ENCODE data around the gene DMAC2. TPM values are rescaled to one million over a fixed set of nuclear protein-coding genes. Genes with fewer than 3 reads are reported as not detected.
A peak's percentile ranks its signal among the peaks of the same experiment; 100 is the strongest.

DMAC2 gene
- total RNA-seq, 2 donors from 2014 or later = 24.1 to 27.9 TPM

DNA sequence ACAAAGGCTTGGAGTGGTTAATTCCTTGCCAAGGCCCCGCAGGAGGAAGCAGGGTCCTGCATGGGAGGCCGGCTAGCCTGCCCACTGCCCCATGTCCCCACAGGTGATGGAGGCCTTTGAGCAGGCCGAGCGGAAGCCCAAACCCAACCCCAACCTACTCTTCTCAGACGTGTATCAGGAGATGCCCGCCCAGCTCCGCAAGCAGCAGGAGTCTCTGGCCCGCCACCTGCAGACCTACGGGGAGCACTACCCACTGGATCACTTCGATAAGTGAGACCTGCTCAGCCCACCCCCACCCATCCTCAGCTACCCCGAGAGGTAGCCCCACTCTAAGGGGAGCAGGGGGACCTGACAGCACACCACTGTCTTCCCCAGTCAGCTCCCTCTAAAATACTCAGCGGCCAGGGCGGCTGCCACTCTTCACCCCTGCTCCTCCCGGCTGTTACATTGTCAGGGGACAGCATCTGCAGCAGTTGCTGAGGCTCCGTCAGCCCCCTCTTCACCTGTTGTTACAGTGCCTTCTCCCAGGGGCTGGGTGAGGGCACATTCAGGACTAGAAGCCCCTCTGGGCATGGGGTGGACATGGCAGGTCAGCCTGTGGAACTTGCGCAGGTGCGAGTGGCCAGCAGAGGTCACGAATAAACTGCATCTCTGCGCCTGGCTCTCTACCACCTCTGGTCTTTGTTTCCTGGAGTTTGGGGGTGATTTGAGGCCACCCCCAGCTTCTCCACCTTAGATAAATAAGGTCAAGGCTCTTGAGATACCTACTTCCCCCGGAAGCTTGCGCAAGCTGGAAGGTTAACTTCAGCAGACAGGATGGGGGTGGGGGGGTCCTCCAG is 15.2 kb downstream of the DMAC2 start:
- peak overlapping the region; percentile 41 for H3K4me3 Mint-ChIP-seq
- H3K36me3 Mint-ChIP-seq (ENCODE audit: low read depth) = peaks cover 5% of the 10 kb centered on the region
- ATAC-seq (no peak), DNase-seq (no peak)
- no peaks in the 10 kb centered on the region for H3K27me3 Mint-ChIP-seq
- H3K4me1 Mint-ChIP-seq = peaks cover 30% of the 10 kb centered on the region
- no peaks in the 10 kb centered on the region for H3K9me3 ChIP-seq (ENCODE audit: control insufficient read depth, low read length, poor library complexity, severe bottlenecking)
- H3K27ac Mint-ChIP-seq = peak overlapping the region; percentile 27

DNA sequence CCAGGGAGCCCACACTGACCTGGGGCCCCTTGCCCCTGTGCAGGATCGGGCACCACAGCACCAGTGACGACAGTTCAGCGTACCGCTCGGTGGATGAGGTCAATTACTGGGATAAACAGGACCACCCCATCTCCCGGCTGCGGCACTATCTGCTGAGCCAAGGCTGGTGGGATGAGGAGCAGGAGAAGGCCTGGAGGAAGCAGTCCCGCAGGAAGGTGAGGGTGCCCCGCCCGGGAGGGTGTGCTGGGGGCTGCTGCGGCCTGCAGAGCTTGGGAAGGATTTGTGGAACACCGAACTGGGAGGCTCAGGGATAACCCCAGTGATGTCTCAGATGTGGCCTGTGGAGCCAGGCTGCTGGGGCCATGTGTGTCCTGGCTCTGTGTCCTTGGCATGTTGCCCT is 16.8 kb downstream of the DMAC2 start:
- H3K36me3 Mint-ChIP-seq (ENCODE audit: low read depth) = peaks cover 5% of the 10 kb centered on the region

DNA sequence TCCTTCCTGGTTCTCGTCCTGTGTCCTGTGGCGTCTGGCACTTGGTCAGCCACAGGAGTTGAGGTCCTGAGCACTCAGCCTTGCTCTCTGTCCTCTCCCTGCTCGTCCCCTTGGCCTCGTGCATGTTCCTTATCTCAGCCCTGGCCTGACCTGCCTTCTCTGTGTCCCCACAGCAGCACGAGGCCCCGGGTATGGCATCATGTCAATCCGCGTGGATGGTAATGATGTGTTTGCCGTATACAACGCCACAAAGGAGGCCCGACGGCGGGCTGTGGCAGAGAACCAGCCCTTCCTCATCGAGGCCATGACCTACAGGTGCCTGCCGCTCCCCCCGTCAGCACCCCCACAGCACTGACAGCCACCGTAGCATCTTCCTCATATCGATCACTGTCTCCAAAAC is 17.3 kb downstream of the DMAC2 start:
- DNase-seq (no peak), ATAC-seq (no peak)
- Mint-ChIP-seq H3K36me3 (ENCODE audit: low read depth) (peaks cover 5% of the 10 kb centered on the region), H3K4me3 (no peak overlapping the region), H3K4me1 (peaks cover 20% of the 10 kb centered on the region), H3K27me3 (no peaks in the 10 kb centered on the region), H3K27ac (no peak overlapping the region)
- no peaks in the 10 kb centered on the region for H3K9me3 ChIP-seq (ENCODE audit: control insufficient read depth, low read length, poor library complexity, severe bottlenecking)

More for the DNA sequence above, 16.8 kb downstream of the DMAC2 start:
- Mint-ChIP-seq H3K4me3 (no peak overlapping the region), H3K27ac (no peak overlapping the region), H3K27me3 (no peaks in the 10 kb centered on the region), H3K4me1 (peaks cover 25% of the 10 kb centered on the region)
- no peak for DNase-seq
- no peaks in the 10 kb centered on the region for H3K9me3 ChIP-seq (ENCODE audit: control insufficient read depth, low read length, poor library complexity, severe bottlenecking)
- no peak for ATAC-seq

DNA sequence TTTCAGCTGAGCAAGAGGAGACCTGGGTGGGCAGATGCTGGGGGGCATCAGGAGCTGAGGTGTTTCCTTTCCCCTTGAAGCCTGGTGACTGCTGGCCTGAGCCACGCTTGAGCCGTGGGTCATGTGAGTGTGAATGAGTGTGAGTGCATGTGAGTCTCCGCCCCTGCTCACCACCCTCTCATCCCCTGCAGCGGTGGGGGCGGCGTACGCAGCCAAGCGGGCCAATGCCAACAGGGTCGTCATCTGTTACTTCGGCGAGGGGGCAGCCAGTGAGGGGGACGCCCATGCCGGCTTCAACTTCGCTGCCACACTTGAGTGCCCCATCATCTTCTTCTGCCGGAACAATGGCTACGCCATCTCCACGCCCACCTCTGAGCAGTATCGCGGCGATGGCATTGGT is 17.7 kb downstream of the DMAC2 start:
- Mint-ChIP-seq H3K27ac (peak overlapping the region; percentile 76), H3K4me1 (peaks cover 16% of the 10 kb centered on the region), H3K27me3 (no peaks in the 10 kb centered on the region), H3K4me3 (no peak overlapping the region), H3K36me3 (ENCODE audit: low read depth) (peaks cover 5% of the 10 kb centered on the region)
- DNase-seq = no peak
- ATAC-seq = no peak
- H3K9me3 ChIP-seq (ENCODE audit: control insufficient read depth, low read length, poor library complexity, severe bottlenecking) = no peaks in the 10 kb centered on the region

DNA sequence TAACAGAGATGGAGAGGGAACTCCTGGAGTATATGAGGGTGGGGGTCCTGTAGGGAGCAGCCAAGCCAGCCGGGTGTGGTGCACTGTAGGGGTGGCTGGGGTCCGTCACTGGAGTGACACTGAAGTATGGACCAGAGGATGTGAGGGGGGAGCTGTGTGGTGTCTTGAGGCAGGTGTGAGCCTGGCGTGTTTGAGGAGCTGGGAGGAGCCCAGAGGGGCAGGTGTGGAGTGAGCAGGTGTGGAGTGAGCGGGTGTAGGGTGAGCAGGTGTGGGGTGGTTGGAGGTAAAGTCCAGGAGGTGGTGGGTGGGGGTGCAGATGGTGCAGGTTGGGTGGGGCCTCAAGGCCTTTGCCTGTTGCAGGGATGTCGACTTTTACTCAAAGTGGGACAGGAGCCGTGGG is 18.4 kb downstream of the DMAC2 start:
- Mint-ChIP-seq H3K4me1 (peaks cover 13% of the 10 kb centered on the region), H3K4me3 (no peak overlapping the region), H3K27me3 (no peaks in the 10 kb centered on the region), H3K36me3 (ENCODE audit: low read depth) (peaks cover 5% of the 10 kb centered on the region), H3K27ac (peak overlapping the region; percentile 76)
- DNase-seq = no peak
- ATAC-seq = no peak
- H3K9me3 ChIP-seq (ENCODE audit: control insufficient read depth, low read length, poor library complexity, severe bottlenecking) = no peaks in the 10 kb centered on the region

DNA sequence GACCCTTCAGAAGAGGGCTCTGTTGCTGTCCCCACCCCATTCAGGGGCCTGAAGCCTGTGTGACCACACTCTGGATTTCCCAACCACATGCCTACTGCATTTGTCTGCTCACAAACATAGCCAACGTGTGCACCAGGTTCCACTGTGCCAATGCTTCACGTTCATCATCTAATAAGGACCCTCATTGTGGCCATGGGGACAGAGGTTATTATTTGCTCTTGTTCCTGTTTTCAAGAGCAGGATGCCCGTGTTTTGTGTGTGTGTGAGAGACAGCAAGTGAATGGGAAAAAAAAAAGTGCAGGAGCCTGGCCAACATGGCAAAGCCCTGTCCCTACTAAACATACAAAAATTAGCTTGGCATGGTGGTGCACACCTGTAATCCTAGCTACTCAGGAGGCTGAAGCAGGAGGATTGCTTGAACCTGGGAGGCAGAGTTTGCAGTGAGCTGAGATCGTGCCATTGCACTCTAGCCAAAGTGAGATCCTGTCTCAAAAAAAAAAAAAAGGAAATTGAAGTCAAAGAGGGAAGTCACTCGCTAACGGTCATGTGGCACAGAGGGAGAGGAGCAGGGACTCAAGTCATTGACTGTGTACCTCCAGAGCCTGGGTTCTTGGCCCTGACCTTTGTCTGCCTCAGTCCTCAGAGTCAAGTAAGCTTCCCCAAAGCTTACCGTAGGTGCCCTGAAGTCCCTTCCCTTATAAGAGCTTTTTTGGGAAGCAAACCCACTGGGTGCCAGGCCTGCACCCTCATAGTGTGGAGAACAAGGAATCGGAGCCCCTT is 19.4 kb downstream of the DMAC2 start:
- peaks cover 5% of the 10 kb centered on the region for H3K36me3 Mint-ChIP-seq (ENCODE audit: low read depth)

DNA sequence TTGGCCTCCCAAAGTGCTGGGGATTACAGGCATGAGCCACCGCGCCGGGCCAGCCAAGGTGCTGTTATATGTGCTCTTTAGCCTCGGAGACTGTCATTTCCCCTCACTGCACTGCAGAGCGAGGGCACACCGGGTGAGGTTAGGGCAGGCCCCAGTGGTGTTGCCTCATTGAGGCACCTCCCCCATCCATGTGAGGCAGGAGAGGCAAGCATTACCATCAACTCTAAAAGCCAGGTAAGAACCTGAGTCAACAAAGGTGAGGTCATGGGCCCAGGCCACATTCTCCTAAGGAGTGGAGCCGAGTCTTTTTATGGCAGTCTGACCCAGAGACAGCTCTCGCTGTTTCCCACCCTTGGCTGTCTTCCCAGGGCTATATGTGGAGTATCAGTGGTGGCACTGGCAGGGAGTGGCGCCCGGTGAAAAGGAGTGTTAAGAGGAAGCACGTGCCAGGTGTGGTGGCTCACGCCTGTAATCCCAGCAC is 23.5 kb downstream of the DMAC2 start:
- Mint-ChIP-seq H3K27me3 (no peaks in the 10 kb centered on the region), H3K27ac (no peak overlapping the region), H3K4me3 (no peak overlapping the region), H3K36me3 (ENCODE audit: low read depth) (peaks cover 2% of the 10 kb centered on the region), H3K4me1 (peaks cover 5% of the 10 kb centered on the region)
- ATAC-seq (no peak), DNase-seq (no peak)
- H3K9me3 ChIP-seq (ENCODE audit: control insufficient read depth, low read length, poor library complexity, severe bottlenecking) = no peaks in the 10 kb centered on the region

More for the DNA sequence above, 19.4 kb downstream of the DMAC2 start:
- DNase-seq = no peak
- Mint-ChIP-seq H3K27ac (no peak overlapping the region), H3K4me3 (no peak overlapping the region), H3K27me3 (no peaks in the 10 kb centered on the region), H3K4me1 (peaks cover 10% of the 10 kb centered on the region)
- no peak for ATAC-seq
- no peaks in the 10 kb centered on the region for H3K9me3 ChIP-seq (ENCODE audit: control insufficient read depth, low read length, poor library complexity, severe bottlenecking)

DNA sequence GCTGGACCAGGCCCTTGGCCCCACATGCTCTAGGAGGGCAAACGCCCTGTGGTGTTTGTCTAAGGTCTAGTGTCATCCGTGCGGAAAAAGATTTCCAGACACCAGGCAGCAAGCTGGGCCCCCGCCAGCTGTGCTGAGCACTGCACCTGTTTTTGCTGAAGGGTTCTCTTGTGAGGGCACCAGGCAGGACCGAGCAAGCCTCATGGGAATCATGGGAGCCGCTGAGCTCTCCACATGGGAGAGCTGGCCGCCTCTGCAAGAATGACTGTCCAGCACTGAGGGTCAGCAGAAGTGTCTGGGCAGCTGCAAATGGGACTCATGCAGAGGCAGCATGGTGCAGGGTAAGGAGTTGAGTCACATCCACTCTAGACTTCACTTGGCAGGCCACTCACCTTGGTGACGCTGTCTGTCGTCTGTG is 24.5 kb downstream of the DMAC2 start:
- H3K36me3 Mint-ChIP-seq (ENCODE audit: low read depth) = peaks cover 2% of the 10 kb centered on the region
- ATAC-seq (no peak), DNase-seq (no peak)
- no peaks in the 10 kb centered on the region for H3K9me3 ChIP-seq (ENCODE audit: control insufficient read depth, low read length, poor library complexity, severe bottlenecking)
- H3K27me3 Mint-ChIP-seq = no peaks in the 10 kb centered on the region
- peaks cover 3% of the 10 kb centered on the region for H3K4me1 Mint-ChIP-seq
- no peak overlapping the region for H3K27ac Mint-ChIP-seq
- no peak overlapping the region for H3K4me3 Mint-ChIP-seq

DNA sequence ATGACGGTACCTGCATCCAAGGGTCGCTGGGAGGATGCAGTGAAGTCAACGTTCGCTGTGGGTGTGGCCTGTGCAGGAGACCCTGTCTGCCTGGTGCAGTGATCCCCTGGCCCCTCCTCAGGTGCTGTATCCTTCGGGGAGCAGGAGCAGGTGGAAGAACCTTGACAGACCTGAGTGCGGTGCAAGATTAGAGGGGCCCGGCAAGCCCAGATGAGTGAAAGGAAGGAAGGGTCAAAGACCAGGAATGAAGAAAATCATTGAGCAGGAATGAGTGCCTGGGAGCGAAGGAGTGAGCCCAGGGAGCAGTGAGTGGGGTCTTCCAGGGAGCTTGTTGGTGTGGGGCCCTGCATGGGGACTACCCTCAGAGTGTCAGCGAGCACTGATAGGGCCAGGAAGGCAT is 25.3 kb downstream of the DMAC2 start:
- ATAC-seq (no peak), DNase-seq (no peak)
- peak overlapping the region; percentile 41 for H3K27ac Mint-ChIP-seq
- H3K36me3 Mint-ChIP-seq (ENCODE audit: low read depth) = peaks cover 2% of the 10 kb centered on the region
- H3K4me3 Mint-ChIP-seq = no peak overlapping the region
- H3K27me3 Mint-ChIP-seq = no peaks in the 10 kb centered on the region
- H3K4me1 Mint-ChIP-seq = peaks cover 7% of the 10 kb centered on the region
- H3K9me3 ChIP-seq (ENCODE audit: control insufficient read depth, low read length, poor library complexity, severe bottlenecking) = no peaks in the 10 kb centered on the region

DNA sequence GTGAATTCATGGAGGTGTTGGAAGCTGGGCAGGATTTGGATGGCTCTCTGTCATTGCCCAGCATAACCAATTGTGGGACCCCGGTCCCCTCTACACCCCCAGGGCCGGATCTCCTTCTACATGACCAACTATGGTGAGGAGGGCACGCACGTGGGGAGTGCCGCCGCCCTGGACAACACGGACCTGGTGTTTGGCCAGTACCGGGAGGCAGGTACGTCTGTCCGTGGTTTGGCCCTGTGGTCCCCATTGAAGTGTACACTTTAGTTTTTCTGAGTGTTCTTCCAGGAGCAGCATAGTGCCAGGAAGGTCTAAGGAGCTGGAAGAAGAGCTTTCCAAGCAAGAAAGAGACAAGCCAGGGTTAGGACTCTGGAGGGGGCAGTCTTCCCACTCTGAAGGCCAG is 25.8 kb downstream of the DMAC2 start:
- H3K4me3 Mint-ChIP-seq = no peak overlapping the region
- no peaks in the 10 kb centered on the region for H3K27me3 Mint-ChIP-seq
- H3K9me3 ChIP-seq (ENCODE audit: control insufficient read depth, low read length, poor library complexity, severe bottlenecking) = no peaks in the 10 kb centered on the region
- peaks cover 2% of the 10 kb centered on the region for H3K36me3 Mint-ChIP-seq (ENCODE audit: low read depth)
- no peak for ATAC-seq
- DNase-seq = no peak
- peaks cover 11% of the 10 kb centered on the region for H3K4me1 Mint-ChIP-seq
- H3K27ac Mint-ChIP-seq = peak overlapping the region; percentile 41

DNA sequence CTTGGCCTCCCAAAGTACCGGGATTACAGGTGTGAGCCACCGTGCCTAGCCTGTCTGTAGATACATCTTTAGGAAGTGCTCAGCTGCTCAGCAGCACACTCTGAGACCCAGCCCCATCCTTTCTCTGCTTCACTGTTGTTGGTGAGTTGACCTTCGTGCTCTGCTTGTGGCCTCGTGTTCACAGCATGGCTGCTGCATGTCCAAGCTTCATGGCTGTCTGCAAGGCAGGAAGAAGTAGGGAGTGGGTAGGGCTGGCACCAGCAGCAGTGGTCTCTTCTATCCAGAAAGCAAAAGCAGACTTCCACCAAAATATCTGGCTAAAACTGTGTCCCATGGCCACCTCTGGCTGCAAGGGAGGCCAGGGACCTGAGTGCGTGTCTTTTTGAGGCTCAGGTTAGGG is 26.8 kb downstream of the DMAC2 start:
- Mint-ChIP-seq H3K4me3 (no peak overlapping the region), H3K27ac (no peak overlapping the region), H3K4me1 (peaks cover 11% of the 10 kb centered on the region), H3K27me3 (no peaks in the 10 kb centered on the region), H3K36me3 (ENCODE audit: low read depth) (peaks cover 2% of the 10 kb centered on the region)
- H3K9me3 ChIP-seq (ENCODE audit: control insufficient read depth, low read length, poor library complexity, severe bottlenecking) = no peaks in the 10 kb centered on the region
- DNase-seq = no peak
- ATAC-seq = no peak

DNA sequence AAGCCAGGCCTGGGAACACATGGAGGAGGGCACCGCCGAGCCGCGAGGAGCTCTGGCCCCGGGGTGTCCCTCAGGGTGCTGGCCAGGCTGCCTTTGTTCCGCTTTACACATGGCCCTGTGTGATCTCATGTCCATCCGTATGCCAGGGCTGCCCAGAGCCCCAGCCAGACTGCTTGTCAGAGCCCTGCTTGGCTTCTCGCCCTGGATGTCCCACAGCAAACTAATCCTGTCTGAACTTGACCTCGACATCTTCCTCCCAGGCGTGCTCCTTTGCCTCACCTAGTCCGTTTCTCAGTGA is 27.8 kb downstream of the DMAC2 start:
- H3K27ac Mint-ChIP-seq = no peak overlapping the region
- H3K9me3 ChIP-seq (ENCODE audit: control insufficient read depth, low read length, poor library complexity, severe bottlenecking) = no peaks in the 10 kb centered on the region
- ATAC-seq (no peak), DNase-seq (no peak)
- peaks cover 3% of the 10 kb centered on the region for H3K36me3 Mint-ChIP-seq (ENCODE audit: low read depth)
- peaks cover 13% of the 10 kb centered on the region for H3K4me1 Mint-ChIP-seq
- no peaks in the 10 kb centered on the region for H3K27me3 Mint-ChIP-seq
- no peak overlapping the region for H3K4me3 Mint-ChIP-seq

DNA sequence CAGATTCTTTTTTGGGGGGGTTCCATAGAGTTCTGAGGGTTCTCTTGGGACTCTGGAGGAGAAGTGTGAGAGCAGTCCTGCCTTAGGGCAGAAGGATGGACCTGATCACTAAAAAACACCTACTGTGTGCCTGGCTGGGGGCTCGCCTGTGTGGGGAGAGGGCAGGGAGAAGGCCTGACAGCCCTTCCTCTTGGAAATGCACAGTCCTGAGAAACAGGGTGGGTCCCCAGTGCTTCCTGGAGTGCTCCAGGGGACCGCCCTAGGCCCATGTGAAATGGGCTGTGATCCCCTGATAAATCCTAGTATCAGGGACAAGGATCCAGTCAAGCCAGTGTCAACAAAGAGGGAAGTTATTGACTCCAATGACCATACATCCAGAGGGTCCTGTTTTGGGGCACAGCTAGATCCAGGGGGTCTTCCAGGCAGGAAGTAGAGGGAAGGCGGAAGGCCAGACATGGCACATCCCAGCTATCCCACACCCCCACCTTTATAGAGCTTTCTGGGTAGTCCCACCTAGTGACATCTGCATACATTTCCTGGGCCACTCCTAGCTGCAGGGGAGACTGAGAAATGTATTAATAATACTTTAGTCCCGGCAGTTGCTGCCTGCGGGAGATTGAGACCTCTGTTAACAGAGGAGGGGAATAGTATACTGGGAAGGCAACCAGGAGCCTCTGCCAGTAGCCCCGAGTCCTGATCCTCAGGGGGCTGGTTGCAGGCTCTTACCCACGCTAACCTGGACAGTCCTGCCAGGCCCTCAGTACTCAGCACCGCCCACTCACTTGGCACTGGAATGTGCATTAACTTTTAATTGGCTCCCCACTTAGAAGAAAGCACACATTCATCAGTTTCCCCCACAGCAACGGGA is 28.4 kb downstream of the DMAC2 start:
- Mint-ChIP-seq H3K36me3 (ENCODE audit: low read depth) (peaks cover 3% of the 10 kb centered on the region), H3K27ac (no peak overlapping the region), H3K27me3 (no peaks in the 10 kb centered on the region), H3K4me1 (peaks cover 13% of the 10 kb centered on the region), H3K4me3 (no peak overlapping the region)
- ATAC-seq = no peak
- no peak for DNase-seq
- no peaks in the 10 kb centered on the region for H3K9me3 ChIP-seq (ENCODE audit: control insufficient read depth, low read length, poor library complexity, severe bottlenecking)
